HEK293 (cell line): ENCODE results near the gene USH1G.

ENCODE experiments used
- CTCF ChIA-PET: fragments of 350-600 bp; formaldehyde crosslinking; extraction: SDS; loops from one replicate; lab custom pipeline; 2021; ENCODE audit warnings: antibody characterized with exemption; lab: Yijun Ruan, JAX
- POLR2A ChIA-PET: fragments of 300-600 bp; formaldehyde crosslinking; extraction: SDS; loops from one replicate; lab custom pipeline; 2020; ENCODE audit warnings: antibody characterized with exemption, inconsistent platforms; lab: Yijun Ruan, JAX
- H3K27ac ChIP-seq: fragments of 200-500 bp; sonication (Bioruptor generic); 2 replicates; pipeline ENCODE4 v1.5.1; 2014; ENCODE audit warnings: low read depth, low read length, control low read depth, inconsistent platforms; ENCODE audit errors: extremely low read depth
- H3K36me3 ChIP-seq, 2 experiments: fragments of 200-500 bp in 1 of 2; sonication (Bioruptor generic) in 1 of 2; 1 replicate in 1 of 2; 2 replicates in 1 of 2; pipeline ENCODE4 v1.5.1; 2014 to 2017; ENCODE audit warnings: inconsistent platforms in 2 of 2, low read length in 2 of 2; ENCODE audit not compliant: control insufficient read depth in 2 of 2, insufficient read depth in 1 of 2
- H3K4me1 ChIP-seq: fragments of 200-500 bp; sonication (Bioruptor generic); 2 replicates; pipeline ENCODE4 v1.5.1; 2014; ENCODE audit warnings: mild to moderate bottlenecking, low read length, inconsistent platforms; ENCODE audit not compliant: control insufficient read depth, insufficient read depth
- H3K4me3 ChIP-seq: 2 replicates; pipeline ENCODE4 v1.5.1; 2011; ENCODE audit warnings: low read depth, mild to moderate bottlenecking, control low read depth, low read length, moderate library complexity
- H3K9me3 ChIP-seq: fragments of 200-500 bp; sonication (Bioruptor generic); 2 replicates; pipeline ENCODE4 v1.5.1; 2014; ENCODE audit warnings: low read depth, low read length, inconsistent platforms; ENCODE audit not compliant: control insufficient read depth, insufficient read depth
- BCL11B ChIP-seq: fragments of 450-650 bp; formaldehyde crosslinking; IDR thresholded peaks from 2 replicates; pipeline ENCODE4 v1.5.1; 2016; ENCODE audit warnings: low read depth, missing biosample characterization, missing genetic modification characterization
- CTCF ChIP-seq: fragments of 450-650 bp; formaldehyde crosslinking; IDR thresholded peaks from 2 replicates; pipeline ENCODE4 v1.5.1; 2016; ENCODE audit warnings: missing biosample characterization, missing genetic modification characterization
- EGR2 ChIP-seq: fragments of 450-650 bp; formaldehyde crosslinking; IDR thresholded peaks from 2 replicates; pipeline ENCODE4 v1.5.1; 2016; ENCODE audit warnings: low read depth, missing biosample characterization, missing genetic modification characterization
- GLI4 ChIP-seq: fragments of 450-650 bp; formaldehyde crosslinking; IDR thresholded peaks from 2 replicates; pipeline ENCODE4 v1.5.1; 2016; ENCODE audit warnings: missing biosample characterization, missing genetic modification characterization
- GLIS1 ChIP-seq: fragments of 450-650 bp; formaldehyde crosslinking; IDR thresholded peaks from 2 replicates; pipeline ENCODE4 v1.5.1; 2016; ENCODE audit warnings: missing biosample characterization, missing genetic modification characterization
- GLIS2 ChIP-seq: fragments of 450-650 bp; formaldehyde crosslinking; IDR thresholded peaks from 2 replicates; pipeline ENCODE4 v1.5.1; 2016; ENCODE audit warnings: missing biosample characterization, missing genetic modification characterization
- INSM2 ChIP-seq: fragments of 450-650 bp; formaldehyde crosslinking; IDR thresholded peaks from 2 replicates; pipeline ENCODE4 v1.5.1; 2016; ENCODE audit warnings: missing biosample characterization, missing genetic modification characterization
- OSR2 ChIP-seq: fragments of 450-650 bp; formaldehyde crosslinking; IDR thresholded peaks from 2 replicates; pipeline ENCODE4 v1.5.1; 2016; ENCODE audit warnings: missing biosample characterization, missing genetic modification characterization
- OVOL3 ChIP-seq: fragments of 450-650 bp; formaldehyde crosslinking; IDR thresholded peaks from 2 replicates; pipeline ENCODE4 v1.5.1; 2016; ENCODE audit warnings: missing biosample characterization, missing genetic modification characterization
- SP2 ChIP-seq: fragments of 450-650 bp; formaldehyde crosslinking; IDR thresholded peaks from 2 replicates; pipeline ENCODE4 v1.5.1; 2016; ENCODE audit warnings: missing biosample characterization, missing genetic modification characterization
- TCF7L2 ChIP-seq: IDR thresholded peaks from 2 replicates; pipeline ENCODE4 v1.6.1; 2011; ENCODE audit warnings: low read depth, mild to moderate bottlenecking, inconsistent platforms, low read length, moderate library complexity, borderline replicate concordance
- WT1 ChIP-seq: fragments of 450-650 bp; formaldehyde crosslinking; IDR thresholded peaks from 2 replicates; pipeline ENCODE4 v1.5.1; 2016; ENCODE audit warnings: missing biosample characterization, missing genetic modification characterization
- ZBTB1 ChIP-seq: fragments of 450-650 bp; formaldehyde crosslinking; IDR thresholded peaks from 2 replicates; pipeline ENCODE4 v1.5.1; 2016; ENCODE audit warnings: missing biosample characterization, missing genetic modification characterization
- ZFHX2 ChIP-seq: fragments of 450-650 bp; formaldehyde crosslinking; conservative IDR thresholded peaks from 2 replicates; pipeline ENCODE4 v1.5.1; 2016; ENCODE audit warnings: missing biosample characterization, missing genetic modification characterization
- ZFP3 ChIP-seq: fragments of 450-650 bp; formaldehyde crosslinking; IDR thresholded peaks from 2 replicates; pipeline ENCODE4 v1.5.1; 2016; ENCODE audit warnings: low read depth, missing biosample characterization, missing genetic modification characterization
- ZIC2 ChIP-seq: fragments of 450-650 bp; formaldehyde crosslinking; IDR thresholded peaks from 2 replicates; pipeline ENCODE4 v1.5.1; 2016; ENCODE audit warnings: missing biosample characterization, missing genetic modification characterization
- ZNF138 ChIP-seq: fragments of 450-650 bp; formaldehyde crosslinking; IDR thresholded peaks from 2 replicates; pipeline ENCODE4 v1.5.1; 2016; ENCODE audit warnings: missing biosample characterization, missing genetic modification characterization, borderline replicate concordance
- ZNF140 ChIP-seq: fragments of 450-650 bp; formaldehyde crosslinking; IDR thresholded peaks from 2 replicates; pipeline ENCODE4 v1.5.1; 2016; ENCODE audit warnings: missing biosample characterization, missing genetic modification characterization
- ZNF157 ChIP-seq: fragments of 450-650 bp; formaldehyde crosslinking; IDR thresholded peaks from 2 replicates; pipeline ENCODE4 v1.5.1; 2016; ENCODE audit warnings: missing biosample characterization, missing genetic modification characterization
- ZNF280C ChIP-seq: fragments of 450-650 bp; formaldehyde crosslinking; IDR thresholded peaks from 2 replicates; pipeline ENCODE4 v1.5.1; 2016; ENCODE audit warnings: missing biosample characterization, missing genetic modification characterization
- ZNF341 ChIP-seq: fragments of 450-650 bp; formaldehyde crosslinking; IDR thresholded peaks from 2 replicates; pipeline ENCODE4; 2016; ENCODE audit warnings: low read depth, missing biosample characterization, missing genetic modification characterization
- ZNF416 ChIP-seq: fragments of 450-650 bp; formaldehyde crosslinking; IDR thresholded peaks from 2 replicates; pipeline ENCODE4 v1.5.1; 2016; ENCODE audit warnings: missing biosample characterization, missing genetic modification characterization
- ZNF473 ChIP-seq: fragments of 450-650 bp; formaldehyde crosslinking; IDR thresholded peaks from 2 replicates; pipeline ENCODE4 v1.5.1; 2017; ENCODE audit warnings: missing biosample characterization, missing genetic modification characterization
- ZNF585B ChIP-seq: fragments of 450-650 bp; formaldehyde crosslinking; IDR thresholded peaks from 2 replicates; pipeline ENCODE4 v1.5.1; 2016; ENCODE audit warnings: missing biosample characterization, missing genetic modification characterization
- ZNF600 ChIP-seq: fragments of 450-650 bp; formaldehyde crosslinking; IDR thresholded peaks from 2 replicates; pipeline ENCODE4 v1.5.1; 2016; ENCODE audit warnings: missing biosample characterization, missing genetic modification characterization
- ZNF692 ChIP-seq: fragments of 450-650 bp; formaldehyde crosslinking; IDR thresholded peaks from 2 replicates; pipeline ENCODE4 v1.5.1; 2016; ENCODE audit warnings: missing biosample characterization, missing genetic modification characterization
- ZNF76 ChIP-seq: fragments of 450-650 bp; formaldehyde crosslinking; IDR thresholded peaks from 2 replicates; pipeline ENCODE4; 2016; ENCODE audit warnings: low read depth, missing biosample characterization, missing genetic modification characterization, borderline replicate concordance
- ZNF777 ChIP-seq: fragments of 450-650 bp; formaldehyde crosslinking; IDR thresholded peaks from 2 replicates; pipeline ENCODE4 v1.5.1; 2017; ENCODE audit warnings: missing biosample characterization, missing genetic modification characterization, borderline replicate concordance

Gene USH1G

GRCh38 chr17:74951065-74951464 lies 28.0 kb upstream of the USH1G start (continued):
- TF ChIP-seq ZFP3 (tag by site-specific recombination) = no peak
- no peak for TF ChIP-seq TCF7L2
- no peak for TF ChIP-seq ZNF280C (tag by site-specific recombination)

GRCh38 chr17:74950207-74950606 lies 27.2 kb upstream of the USH1G start:
- Histone ChIP-seq H3K4me3 (no peak overlapping the region), H3K27ac (no peak overlapping the region), H3K4me1 (no peaks in the 10 kb centered on the region), H3K9me3 (no peaks in the 10 kb centered on the region), H3K36me3 (no peaks in the 10 kb centered on the region)
- ChIA-PET POLR2A (no interaction called here), CTCF (interaction anchor here (0.6 to 10.3 kb wide), 4 partner anchors 9 to 74 kb away, joined by 3 to 100 read pairs (median 5); no protein-coding TSS in a partner anchor)
- TF ChIP-seq ZNF692 = no peak
- TF ChIP-seq ZIC2 = peak; percentile 67
- TF ChIP-seq ZNF341 = peak; percentile 54
- no peak for TF ChIP-seq BCL11B (tag by site-specific recombination)
- peak; percentile 63; the same call in 1 of the 2 replicates for TF ChIP-seq EGR2 (tag by site-specific recombination)
- no peak for TF ChIP-seq ZBTB1
- TF ChIP-seq GLIS1 (tag by site-specific recombination) = peak; percentile 48
- no peak for TF ChIP-seq GLI4 (tag by site-specific recombination)
- TF ChIP-seq ZFHX2 = peak; percentile 84
- TF ChIP-seq ZNF600 (tag by site-specific recombination) = 0 out of 2 replicates have a peak, but pooled peaks have one; percentile 43
- no peak for TF ChIP-seq INSM2 (tag by site-specific recombination)

- H3K27ac ChIP-seq = no peak overlapping the region
- ChIA-PET CTCF (interaction anchor here (0.6 to 10.3 kb wide), 6 partner anchors 10 to 158 kb away, joined by 3 to 100 read pairs (median 6); no protein-coding TSS in a partner anchor), POLR2A (interaction anchor here (1.7 kb wide), 1 partner anchor 77 kb away, joined by 5 read pairs; the partner anchor contains the start of gene FDXR)
- no peaks in the 10 kb centered on the region for H3K36me3 ChIP-seq
- H3K9me3 ChIP-seq = no peaks in the 10 kb centered on the region
- H3K4me1 ChIP-seq = no peaks in the 10 kb centered on the region
- no peak overlapping the region for H3K4me3 ChIP-seq
- no peak for TF ChIP-seq CTCF (tag by site-specific recombination)
- peak; percentile 58 for TF ChIP-seq GLIS2 (tag by site-specific recombination)
- TF ChIP-seq ZNF341 = no peak
- no peak for TF ChIP-seq ZNF140 (tag by site-specific recombination)
- peak; percentile 31; the same call in 1 of the 2 replicates for TF ChIP-seq SP2 (tag by site-specific recombination)
- TF ChIP-seq ZIC2 = peak; percentile 61
- TF ChIP-seq ZNF777 (tag by site-specific recombination) = no peak
- TF ChIP-seq ZNF416 = no peak
- TF ChIP-seq ZNF138 = no peak
- TF ChIP-seq OVOL3 (tag by site-specific recombination) = no peak
- TF ChIP-seq ZNF157 (tag by site-specific recombination) = no peak
- TF ChIP-seq WT1 = no peak
- TF ChIP-seq ZNF76 (tag by site-specific recombination) = no peak
- TF ChIP-seq ZNF585B = no peak
- TF ChIP-seq OSR2 (tag by site-specific recombination) = no peak
- no peak for TF ChIP-seq ZNF473 (tag by site-specific recombination)
These were observed 26.5 kb upstream of the USH1G start for GRCh38 chr17:74949455-74950115.
